Skeletal muscle tissue (tissue), 4 donors: ENCODE results near the gene SMARCAD1. TPM values are rescaled to one million over a fixed set of nuclear protein-coding genes. Genes with fewer than 3 reads are reported as not detected.
A peak's percentile ranks its signal among the peaks of the same experiment; 100 is the strongest.

Source experiments
- H3K27ac ChIP-seq: one replicate; pipeline ENCODE4 v1.7.0; 2013; ENCODE audit warnings: mild to moderate bottlenecking, low read depth, low read length, inconsistent platforms
- H3K27me3 ChIP-seq, 3 donors: one replicate each; pipeline ENCODE4 v1.7.0; 2013; ENCODE audit warnings: low read length in 3 of 3; ENCODE audit not compliant: control insufficient read depth in 3 of 3, insufficient read depth in 3 of 3
- H3K36me3 ChIP-seq, 3 donors: one replicate each; pipeline ENCODE4 v1.7.0; 2013; ENCODE audit warnings: low read length in 3 of 3; ENCODE audit not compliant: control insufficient read depth in 3 of 3, insufficient read depth in 3 of 3
- H3K4me1 ChIP-seq, 3 donors: one replicate each; pipeline ENCODE4 v1.7.0; 2013; ENCODE audit warnings: low read length in 3 of 3, mild to moderate bottlenecking in 3 of 3; ENCODE audit not compliant: control insufficient read depth in 3 of 3, insufficient read depth in 3 of 3
- H3K4me3 ChIP-seq, 3 donors: one replicate each; pipeline ENCODE4 v1.7.0; 2013; ENCODE audit warnings: low read length in 3 of 3
- H3K9ac ChIP-seq, 3 donors: one replicate each; pipeline ENCODE4 v1.7.0; 2013; ENCODE audit warnings: low read length in 3 of 3, mild to moderate bottlenecking in 3 of 3, moderate library complexity in 2 of 3, low read depth in 1 of 3
- H3K9me3 ChIP-seq, 3 donors: one replicate each; pipeline ENCODE4 v1.7.0; 2013; ENCODE audit warnings: low read length in 3 of 3; ENCODE audit not compliant: control insufficient read depth in 3 of 3
- total RNA-seq: library from RNA; depleted of rRNA; stranded (reverse); fragments of >200 nt; gene quantifications from one replicate; pipeline ENCODE4 v1.2.3, GENCODE V29; 2014
- donor health status: Osteomylitis.

SMARCAD1 gene
- total RNA-seq, 1 donor from 2014 or later = 28.7 TPM

GRCh38 chr4:94226763-94227162 is 19.1 kb downstream of the SMARCAD1 start:
- H3K36me3 ChIP-seq = peaks cover 0 to 7% (median 0%) of the 10 kb centered on the region in 3 donors
- no peaks in the 10 kb centered on the region for H3K27me3 ChIP-seq

GRCh38 chr4:94228493-94229216 is 21.0 kb downstream of the SMARCAD1 start:
- no peaks in the 10 kb centered on the region for H3K9me3 ChIP-seq
- H3K4me1 ChIP-seq = peaks cover 0 to 8% (median 0%) of the 10 kb centered on the region in 3 donors
- H3K27me3 ChIP-seq = no peaks in the 10 kb centered on the region
- no peak overlapping the region for H3K9ac ChIP-seq
- peaks cover 0 to 7% (median 0%) of the 10 kb centered on the region in 3 donors for H3K36me3 ChIP-seq
- no peak overlapping the region for H3K27ac ChIP-seq
- H3K4me3 ChIP-seq = no peak overlapping the region

More at GRCh38 chr4:94226763-94227162, 19.1 kb downstream of the SMARCAD1 start:
- H3K4me3 ChIP-seq = no peak overlapping the region
- no peak overlapping the region for H3K27ac ChIP-seq
- H3K9me3 ChIP-seq = no peaks in the 10 kb centered on the region
- H3K4me1 ChIP-seq = peaks cover 0 to 8% (median 0%) of the 10 kb centered on the region in 3 donors
- no peak overlapping the region for H3K9ac ChIP-seq

GRCh38 chr4:94232519-94232918 is 24.9 kb downstream of the SMARCAD1 start:
- Histone ChIP-seq H3K4me3 (no peak overlapping the region), H3K9ac (no peak overlapping the region), H3K4me1 (peaks cover 0 to 8% (median 0%) of the 10 kb centered on the region in 3 donors), H3K27me3 (no peaks in the 10 kb centered on the region), H3K9me3 (no peaks in the 10 kb centered on the region), H3K36me3 (peaks cover 0 to 9% (median 0%) of the 10 kb centered on the region in 3 donors), H3K27ac (no peak overlapping the region)

- peaks cover 0 to 21% (median 0%) of the 10 kb centered on the region in 3 donors for H3K36me3 ChIP-seq
- no peak overlapping the region for H3K27ac ChIP-seq
- no peaks in the 10 kb centered on the region for H3K4me1 ChIP-seq
- no peaks in the 10 kb centered on the region for H3K27me3 ChIP-seq
- H3K4me3 ChIP-seq = no peak overlapping the region
- H3K9me3 ChIP-seq = no peaks in the 10 kb centered on the region
- H3K9ac ChIP-seq = peak overlapping the region in 1 of 3 donors; percentile 43
These were observed 28.2 kb downstream of the SMARCAD1 start for GRCh38 chr4:94235825-94236224.

- no peak overlapping the region for H3K4me3 ChIP-seq
- H3K27me3 ChIP-seq = no peaks in the 10 kb centered on the region
- H3K4me1 ChIP-seq = no peaks in the 10 kb centered on the region
- H3K9ac ChIP-seq = no peak overlapping the region
- H3K36me3 ChIP-seq = peaks cover 4 to 34% (median 8%) of the 10 kb centered on the region in 3 donors
- H3K9me3 ChIP-seq = no peaks in the 10 kb centered on the region
- H3K27ac ChIP-seq = no peak overlapping the region
These were observed 29.6 kb downstream of the SMARCAD1 start for GRCh38 chr4:94237271-94237670.

GRCh38 chr4:94238160-94238559 is 30.5 kb downstream of the SMARCAD1 start:
- Histone ChIP-seq H3K9me3 (no peaks in the 10 kb centered on the region), H3K4me1 (no peaks in the 10 kb centered on the region), H3K27ac (no peak overlapping the region), H3K9ac (no peak overlapping the region), H3K36me3 (peaks cover 4 to 41% (median 11%) of the 10 kb centered on the region in 3 donors), H3K27me3 (no peaks in the 10 kb centered on the region), H3K4me3 (no peak overlapping the region)

- peaks cover 4 to 51% (median 20%) of the 10 kb centered on the region in 3 donors for H3K36me3 ChIP-seq
- no peak overlapping the region for H3K9ac ChIP-seq
- H3K27ac ChIP-seq = no peak overlapping the region
- no peaks in the 10 kb centered on the region for H3K4me1 ChIP-seq
- no peaks in the 10 kb centered on the region for H3K27me3 ChIP-seq
- no peaks in the 10 kb centered on the region for H3K9me3 ChIP-seq
- H3K4me3 ChIP-seq = no peak overlapping the region
These were observed 32.7 kb downstream of the SMARCAD1 start for GRCh38 chr4:94240384-94240783.

GRCh38 chr4:94244087-94244828 is 36.6 kb downstream of the SMARCAD1 start:
- H3K9me3 ChIP-seq = no peaks in the 10 kb centered on the region
- H3K36me3 ChIP-seq = peaks cover 4 to 45% (median 23%) of the 10 kb centered on the region in 3 donors
- no peaks in the 10 kb centered on the region for H3K27me3 ChIP-seq
- no peak overlapping the region for H3K4me3 ChIP-seq
- H3K27ac ChIP-seq = no peak overlapping the region
- no peaks in the 10 kb centered on the region for H3K4me1 ChIP-seq
- no peak overlapping the region for H3K9ac ChIP-seq

- Histone ChIP-seq H3K27me3 (no peaks in the 10 kb centered on the region), H3K27ac (no peak overlapping the region), H3K36me3 (peaks cover 4 to 42% (median 23%) of the 10 kb centered on the region in 3 donors), H3K9ac (no peak overlapping the region), H3K9me3 (no peaks in the 10 kb centered on the region), H3K4me3 (no peak overlapping the region), H3K4me1 (no peaks in the 10 kb centered on the region)
These were observed 37.1 kb downstream of the SMARCAD1 start for GRCh38 chr4:94244829-94245185.

- Histone ChIP-seq H3K4me1 (no peaks in the 10 kb centered on the region), H3K4me3 (no peak overlapping the region), H3K27ac (no peak overlapping the region), H3K9ac (no peak overlapping the region), H3K27me3 (no peaks in the 10 kb centered on the region), H3K36me3 (peaks cover 7 to 24% (median 19%) of the 10 kb centered on the region in 3 donors), H3K9me3 (no peaks in the 10 kb centered on the region)
These were observed 43.4 kb downstream of the SMARCAD1 start for GRCh38 chr4:94251094-94251493.
